Motor neuron (in vitro differentiated cells): ENCODE data around the gene CTIF. TPM values are rescaled to one million over a fixed set of nuclear protein-coding genes. Genes with fewer than 3 reads are reported as not detected.

Experiments used
- ATAC-seq, 8 experiments: fragments of 200-7000 bp; cut with Tn5 transposase; replicated peaks in 6 of 8; 2 replicates each; pipeline ENCODE4 v1.8.0; 2021; ENCODE audit warnings: mild to moderate bottlenecking in 8 of 8, moderate library complexity in 8 of 8
- H3K27ac ChIP-seq, 2 donors: fragments of 250-450 bp; sonication (Bioruptor Pico); 2 replicates each; pipeline ENCODE4 v1.9.0; 2021; ENCODE audit warnings: antibody characterized with exemption in 2 of 2, mild to moderate bottlenecking in 2 of 2, moderate library complexity in 1 of 2
- H3K4me1 ChIP-seq, 2 donors: fragments of 250-450 bp; sonication (Bioruptor Pico); replicated peaks in 1 of 2; 2 replicates each; pipeline ENCODE4 v1.6.1; 2021; ENCODE audit warnings: antibody characterized with exemption in 2 of 2, mild to moderate bottlenecking in 2 of 2, moderate library complexity in 1 of 2
- H3K4me3 ChIP-seq, 5 donors: fragments of 250-450 bp; sonication (Bioruptor Pico); 2 replicates each; pipeline ENCODE4 v1.9.0; 2021; ENCODE audit warnings: antibody characterized with exemption in 5 of 5, mild to moderate bottlenecking in 5 of 5, moderate library complexity in 4 of 5
- WGBS, 10 experiments: fragments of 450-650 bp; shearing (Covaris generic); methylation state at CpG; one replicate each; pipeline ENCODE4 v1.0.0; 2022; 5-methylcytosine and 5-hydroxymethylcytosine counted together
- in situ Hi-C, 9 experiments: fragments of 400-800 bp; cut with MboI; loops; one replicate each; pipeline ENCODE4 v1.15.0; 2021; ENCODE audit warnings: low sequenced_read_pairs in 9 of 9, low pct_unique_long_range_greater_than_20kb in 2 of 9; ENCODE audit not compliant: unreplicated experiment in 9 of 9
- total RNA-seq, 8 experiments: library from RNA; unstranded; fragments of 300-600 nt; gene quantifications; 2 replicates each; pipeline versions ENCODE4 v1.2.3 to v1.2.4, GENCODE V29; 2022

The CTIF gene
- total RNA-seq, 8 experiments from 2014 or later, result 17.8 to 85.9 (median 59.8) TPM

DNA sequence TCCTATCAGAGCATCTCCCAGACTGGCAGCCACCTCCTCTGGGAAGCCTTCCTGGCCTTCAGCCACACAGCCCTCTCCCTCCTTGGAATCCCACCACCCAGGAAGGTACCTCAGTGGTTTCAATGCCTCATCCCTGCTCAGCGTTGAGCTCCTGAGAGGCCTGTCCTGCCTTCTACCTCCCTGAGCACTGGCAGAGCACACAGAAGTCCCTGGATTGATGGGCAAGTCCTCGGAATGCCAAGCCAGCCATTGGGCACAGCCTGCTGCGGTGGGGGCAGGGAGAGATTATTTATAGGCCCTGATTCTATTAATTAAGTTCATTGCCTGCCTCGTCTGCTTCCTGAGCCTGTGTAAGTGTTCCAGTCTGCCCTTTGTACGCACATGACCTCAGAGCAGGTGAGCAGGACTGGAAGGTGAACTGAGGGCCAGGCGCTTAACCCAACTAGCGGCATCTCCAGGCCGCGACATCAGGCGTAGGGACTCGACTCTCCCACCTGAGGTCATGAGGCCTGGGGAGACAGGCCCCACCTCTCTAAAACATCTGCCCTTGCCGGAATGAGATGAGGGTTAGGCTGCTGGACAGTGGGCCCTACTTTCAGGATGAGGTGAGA is 348.6 kb downstream of the CTIF start:
- H3K4me1 ChIP-seq, result peaks cover 35 to 49% of the 10 kb centered on the region in 2 donors
- in situ Hi-C loops, result no loop called here
- ATAC-seq, result no peak
- 60 to 100% (median 84%) methylated on average over 1 to 11 of the region's 12 CpGs; no CpG with 5 or more reads in 3 of the 10 experiments for WGBS, 10 experiments
- peak overlapping the region in 1 of 2 donors; percentile 29 for H3K27ac ChIP-seq
- no peak overlapping the region for H3K4me3 ChIP-seq

DNA sequence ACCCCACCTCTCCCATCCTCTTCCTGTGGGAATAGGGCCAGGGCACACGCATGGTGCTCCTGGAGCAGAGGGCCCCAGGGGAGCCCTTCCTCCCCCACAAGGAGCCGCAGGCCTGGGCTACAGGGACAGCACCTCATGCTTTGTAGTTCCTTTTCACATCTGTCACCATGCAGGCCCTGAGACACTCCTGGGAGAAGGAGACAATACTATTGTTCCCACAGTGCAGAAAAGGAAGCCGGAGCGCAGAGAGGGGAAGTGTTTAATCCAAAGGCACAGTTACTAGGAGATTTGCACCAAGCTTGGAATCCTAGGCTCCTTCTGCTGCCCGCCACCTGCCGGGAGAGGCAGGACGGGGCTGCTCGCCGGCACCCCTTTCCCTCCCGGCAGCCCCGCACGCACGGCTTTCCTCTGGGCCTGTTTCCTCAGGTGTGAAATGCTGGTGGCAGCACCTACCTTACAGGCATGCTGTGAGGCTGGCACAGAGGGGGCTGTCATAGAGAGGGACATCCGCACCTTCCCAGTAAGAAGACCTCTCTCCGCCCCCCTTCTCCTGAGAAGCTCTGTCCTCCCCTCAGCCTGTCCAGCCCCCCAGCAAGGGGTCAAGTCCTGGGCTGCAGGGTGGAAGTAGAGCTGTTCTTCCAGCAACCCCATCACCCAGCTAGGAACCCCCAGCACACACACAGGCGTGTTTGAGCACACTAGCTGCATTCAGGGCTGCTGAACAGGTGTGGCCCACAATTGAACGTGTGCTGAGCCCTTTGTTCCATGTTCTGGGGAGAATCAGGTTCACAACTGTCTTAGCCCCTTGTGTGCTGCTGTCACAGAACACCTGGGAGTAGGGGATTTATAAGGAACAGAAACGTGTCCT is 349.3 kb downstream of the CTIF start:
- in situ Hi-C loops, result no loop called here
- H3K27ac ChIP-seq, result peak overlapping the region in 1 of 2 donors; percentile 29
- peaks cover 41 to 57% of the 10 kb centered on the region in 2 donors for H3K4me1 ChIP-seq
- peak in 2 of 8 experiments; percentile 21 to 35 for ATAC-seq
- H3K4me3 ChIP-seq, result no peak overlapping the region
- WGBS, 10 experiments, result 70 to 96% (median 85%) methylated on average over 2 to 5 of the region's 18 CpGs; no CpG with 5 or more reads in 4 of the 10 experiments

DNA sequence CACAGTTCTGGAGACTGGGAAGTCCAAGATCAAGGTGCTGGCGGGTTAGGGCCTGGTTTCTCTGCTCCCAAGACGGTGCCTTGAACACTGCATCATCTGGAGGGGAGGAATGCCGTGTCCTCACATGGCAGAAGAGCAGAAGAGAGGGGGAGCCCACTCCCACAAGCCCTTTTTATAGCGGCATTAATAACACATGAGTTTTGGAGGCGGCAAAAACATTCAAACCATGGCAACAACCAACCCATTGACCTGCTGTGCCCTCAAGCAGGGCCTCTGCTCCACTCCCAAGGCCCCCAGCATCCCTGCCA is 349.9 kb downstream of the CTIF start:
- Histone ChIP-seq H3K4me1 (peaks cover 47 to 63% of the 10 kb centered on the region in 2 donors), H3K4me3 (no peak overlapping the region), H3K27ac (no peak overlapping the region)
- in situ Hi-C loops, result no loop called here
- WGBS, 10 experiments, result 31 to 87% (median 80%) methylated on average over 1 to 3 of the region's 5 CpGs; no CpG with 5 or more reads in 5 of the 10 experiments
- ATAC-seq, result no peak

DNA sequence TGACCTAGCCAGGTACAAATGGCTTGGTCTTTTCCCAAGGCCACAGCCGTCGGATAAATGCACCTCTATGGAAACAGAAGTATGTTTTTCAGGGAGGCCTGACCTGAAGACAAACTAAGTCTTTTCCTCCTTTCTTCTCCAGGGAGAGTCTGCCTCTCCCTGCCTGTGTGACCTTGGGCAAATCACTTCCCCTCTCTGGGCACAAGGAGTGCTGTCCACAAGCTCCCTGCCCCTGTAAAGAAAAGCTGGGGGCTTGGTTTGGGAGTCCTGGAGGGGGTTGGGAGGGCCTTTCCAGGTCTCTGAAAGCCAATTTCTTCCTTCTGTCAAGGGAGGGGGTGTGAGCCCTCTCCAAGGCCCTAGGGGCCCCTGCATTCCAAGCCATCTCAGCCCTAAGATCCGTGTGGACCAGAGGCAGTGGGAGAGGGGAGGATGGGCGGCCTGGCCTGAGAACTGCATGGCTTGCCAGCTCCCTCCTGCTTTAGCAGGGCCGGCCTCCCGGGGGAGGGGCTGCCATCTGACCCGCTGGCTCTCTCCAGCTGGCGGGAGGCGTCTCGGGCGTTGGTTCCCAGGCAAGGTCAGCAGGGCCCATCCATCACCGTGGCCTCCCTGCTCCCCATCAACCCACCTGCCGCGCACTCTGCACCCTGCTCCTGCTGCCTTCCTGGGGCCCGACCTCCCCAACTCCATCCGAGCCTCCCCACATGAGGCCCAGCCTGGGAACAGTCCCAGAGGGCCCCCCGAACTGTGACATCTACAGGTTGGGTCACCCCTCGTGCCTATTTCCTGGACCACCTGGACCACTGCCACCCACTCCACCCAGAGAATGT is 350.5 kb downstream of the CTIF start:
- H3K4me1 ChIP-seq, result peaks cover 47 to 64% of the 10 kb centered on the region in 2 donors
- WGBS, 10 experiments, result 20 to 100% (median 80%) methylated on average over 1 to 3 of the region's 18 CpGs; no CpG with 5 or more reads in 5 of the 10 experiments

DNA sequence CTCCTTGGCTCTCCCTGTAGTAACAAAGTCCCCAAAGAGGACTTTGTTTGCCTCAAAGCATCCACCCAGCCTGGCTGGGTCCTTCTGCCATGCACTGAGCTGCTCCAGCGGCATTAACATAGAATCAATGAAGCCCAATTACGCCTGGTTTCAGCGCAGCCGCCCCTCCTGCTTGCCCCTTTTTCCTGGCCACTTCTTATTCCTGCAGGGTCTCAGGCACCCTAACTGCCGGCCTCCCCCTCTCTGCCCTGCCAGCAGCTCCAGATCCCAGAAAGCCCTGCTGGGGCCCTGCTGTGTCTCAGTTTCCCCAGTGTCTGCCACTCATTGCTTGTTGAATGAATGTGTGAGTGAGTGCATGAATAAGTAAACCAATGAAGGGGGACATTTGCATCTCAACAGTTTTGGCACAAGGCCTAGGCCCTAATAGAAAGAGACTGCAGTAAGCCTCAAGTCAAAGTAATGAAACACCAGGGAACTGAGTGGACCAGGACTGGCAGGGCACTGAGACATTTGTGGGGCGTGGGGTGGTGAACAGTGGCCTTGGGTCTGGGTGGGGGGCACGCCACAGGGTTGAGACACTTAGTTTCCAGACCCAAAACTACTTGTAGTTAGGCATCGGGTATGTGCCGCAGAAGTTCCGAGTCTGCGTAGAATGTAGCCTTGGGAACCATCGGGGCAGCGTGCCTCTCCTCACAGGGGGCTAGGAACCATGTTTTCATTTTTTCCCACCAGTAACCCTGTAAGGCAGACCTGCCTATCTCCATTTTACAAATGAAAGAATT is 351.3 kb downstream of the CTIF start:
- ATAC-seq, result peak in 6 of 8 experiments; percentile 20 to 58 (median 32)
- Histone ChIP-seq H3K27ac (peak overlapping the region in 1 of 2 donors; percentile 17), H3K4me1 (peaks cover 54 to 72% of the 10 kb centered on the region in 2 donors), H3K4me3 (no peak overlapping the region)
- 18 to 90% (median 68%) methylated on average over 1 to 7 of the region's 13 CpGs; no CpG with 5 or more reads in 4 of the 10 experiments for WGBS, 10 experiments
- in situ Hi-C loops, result no loop called here

More for the DNA sequence above, 350.5 kb downstream of the CTIF start:
- in situ Hi-C loops, result no loop called here
- H3K4me3 ChIP-seq, result no peak overlapping the region
- peak overlapping the region; percentile 12 to 37 for H3K27ac ChIP-seq
- ATAC-seq, result peak in 6 of 8 experiments; percentile 79 to 89 (median 84)

DNA sequence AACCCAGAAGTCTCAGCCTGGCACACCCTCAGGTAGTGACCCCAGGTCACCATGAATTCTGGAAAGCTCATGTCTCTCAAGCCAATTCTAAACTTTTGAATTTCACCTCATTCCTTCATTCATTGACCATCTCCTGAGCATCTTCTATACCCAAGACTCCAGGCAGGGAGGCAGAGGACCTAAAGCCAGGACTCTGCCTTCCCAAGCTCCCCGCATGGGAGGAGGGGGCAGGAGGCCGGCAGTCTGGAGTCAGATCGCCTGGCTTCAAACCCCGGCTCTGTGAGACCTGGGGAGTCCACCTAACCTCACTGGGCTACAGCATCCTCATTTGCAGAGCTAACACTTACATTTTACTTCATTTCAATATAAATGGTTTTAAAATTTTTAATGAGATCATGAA is 352.9 kb downstream of the CTIF start:
- Histone ChIP-seq H3K4me3 (no peak overlapping the region), H3K27ac (no peak overlapping the region), H3K4me1 (peaks cover 54 to 72% of the 10 kb centered on the region in 2 donors)
- WGBS, 10 experiments, result 86 to 100% (median 94%) methylated on average over 1 to 4 of the region's 4 CpGs; no CpG with 5 or more reads in 7 of the 10 experiments
- in situ Hi-C loops, result no loop called here
- ATAC-seq, result no peak

DNA sequence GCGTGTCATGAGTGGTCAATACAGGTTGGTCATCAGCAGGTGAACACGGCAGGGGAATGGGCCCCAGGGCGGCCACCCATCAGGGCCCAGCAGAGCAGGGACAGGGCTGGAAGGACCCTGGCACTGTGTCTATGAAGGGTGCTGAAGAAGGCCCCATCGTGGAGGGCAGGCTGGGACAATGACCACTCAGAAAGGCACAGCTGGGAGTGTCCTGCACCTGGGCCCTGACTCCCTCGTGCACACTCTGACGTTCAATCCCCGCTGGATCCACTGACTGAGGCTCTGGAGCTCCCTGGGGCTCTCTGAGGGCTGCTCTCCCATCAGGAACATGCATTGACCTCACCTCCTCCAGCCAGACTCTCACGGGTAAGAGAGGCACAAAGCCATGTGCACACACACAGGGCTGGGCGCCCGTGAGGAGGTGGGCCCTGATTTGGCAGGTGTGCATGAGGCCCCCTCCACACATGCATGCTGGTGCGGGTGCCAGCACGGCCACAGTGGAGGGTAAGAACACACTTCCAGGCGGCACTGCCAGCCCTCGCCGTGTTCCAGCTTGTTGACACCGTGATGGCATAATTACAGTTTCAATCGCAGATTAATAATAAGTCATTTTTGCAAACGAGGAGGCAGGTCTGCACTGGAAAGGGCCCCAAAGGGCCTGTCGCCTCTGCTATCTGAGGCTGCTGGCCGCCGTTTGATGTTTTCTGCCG is 353.5 kb downstream of the CTIF start:
- in situ Hi-C loops, result no loop called here
- WGBS, 10 experiments, result 70 to 100% (median 83%) methylated on average over 1 to 13 of the region's 22 CpGs; no CpG with 5 or more reads in 4 of the 10 experiments
- Histone ChIP-seq H3K4me3 (no peak overlapping the region), H3K4me1 (peaks cover 51 to 70% of the 10 kb centered on the region in 2 donors), H3K27ac (no peak overlapping the region)
- ATAC-seq, result no peak

DNA sequence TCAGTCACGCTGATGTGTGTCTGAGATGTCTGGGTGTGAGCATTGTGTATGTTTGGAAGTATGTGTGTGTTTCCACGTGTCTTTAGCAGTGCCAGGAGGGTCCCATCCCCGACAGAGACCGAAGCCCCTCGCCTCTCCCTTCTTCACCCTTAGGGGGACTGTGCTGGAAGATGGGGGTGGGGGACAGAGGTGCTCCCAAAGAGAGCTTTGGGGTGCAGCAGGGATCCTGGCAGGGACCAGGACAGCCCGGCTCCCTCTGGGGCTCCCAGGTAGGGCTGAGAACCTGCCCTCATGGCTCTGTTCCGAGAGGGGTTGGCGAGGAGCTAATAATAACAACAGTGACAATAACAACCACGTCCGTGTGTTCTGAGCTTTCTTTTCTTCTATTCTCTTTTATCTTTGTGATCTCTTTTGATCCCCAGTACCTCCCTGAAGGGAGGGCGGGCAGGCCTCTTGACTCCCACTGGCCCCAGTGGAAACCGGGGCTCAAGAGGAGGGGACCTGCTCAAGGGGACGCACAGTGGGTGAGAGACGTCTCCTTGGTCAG is 354.3 kb downstream of the CTIF start:
- ATAC-seq, result no peak
- WGBS, 10 experiments, result 44 to 100% (median 72%) methylated on average over 1 to 4 of the region's 14 CpGs; no CpG with 5 or more reads in 6 of the 10 experiments
- in situ Hi-C loops, result no loop called here
- H3K4me3 ChIP-seq, result no peak overlapping the region
- H3K27ac ChIP-seq, result no peak overlapping the region
- peaks cover 43 to 62% of the 10 kb centered on the region in 2 donors for H3K4me1 ChIP-seq

DNA sequence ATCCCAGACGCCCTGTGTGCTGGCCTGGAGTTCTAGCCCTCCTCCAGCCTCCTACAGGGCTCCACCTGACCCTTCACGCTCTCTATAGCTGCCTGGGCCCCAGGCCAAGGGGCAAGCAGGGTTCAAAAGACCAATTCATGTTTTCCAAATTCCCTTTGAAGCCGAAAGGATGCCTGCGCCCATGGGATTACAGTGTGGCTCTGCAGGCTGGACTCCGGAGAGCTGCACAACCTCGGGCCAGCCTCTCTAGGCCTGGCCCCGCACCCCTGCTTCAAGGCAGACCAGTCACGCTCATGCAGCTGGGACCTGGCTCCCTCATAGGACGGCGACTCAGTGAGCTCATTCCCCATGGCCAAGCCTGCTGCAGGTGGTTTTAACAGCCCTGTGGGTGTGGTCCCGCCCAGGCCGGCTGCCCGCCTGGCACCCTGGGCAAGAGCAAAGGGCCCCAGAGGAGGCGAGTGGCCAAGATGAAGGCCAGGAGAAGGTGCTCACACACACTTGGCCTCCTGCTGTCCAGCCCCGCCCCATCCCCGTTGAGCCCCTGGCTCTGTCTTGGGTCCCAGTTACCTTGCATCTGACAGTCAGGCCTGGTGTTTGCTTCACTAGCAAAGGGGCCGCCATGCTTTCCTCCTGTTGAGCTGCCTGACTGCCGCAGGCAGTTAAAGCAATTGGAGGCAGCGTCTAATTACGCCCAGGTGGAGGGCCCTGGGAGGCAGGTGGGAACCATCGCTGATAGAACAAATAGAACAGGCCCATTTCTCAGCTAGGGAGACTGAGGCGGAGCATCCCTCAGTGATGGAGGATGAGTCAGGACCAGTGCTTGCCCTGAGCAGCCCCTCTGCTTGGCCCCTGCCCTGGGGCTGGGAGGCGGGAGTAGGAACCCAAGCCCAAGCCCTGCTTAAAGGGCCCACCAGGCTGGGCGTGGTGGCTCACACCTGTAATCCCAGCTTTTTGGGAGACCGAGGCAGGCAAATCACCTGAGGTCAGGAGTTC is 355.1 kb downstream of the CTIF start:
- Histone ChIP-seq H3K27ac (no peak overlapping the region), H3K4me1 (peaks cover 35 to 54% of the 10 kb centered on the region in 2 donors), H3K4me3 (no peak overlapping the region)
- in situ Hi-C loops, result no loop called here
- WGBS, 10 experiments, result 58 to 91% (median 81%) methylated on average over 2 to 9 of the region's 25 CpGs; no CpG with 5 or more reads in 5 of the 10 experiments
- peak in 1 of 8 experiments; percentile 21 for ATAC-seq

DNA sequence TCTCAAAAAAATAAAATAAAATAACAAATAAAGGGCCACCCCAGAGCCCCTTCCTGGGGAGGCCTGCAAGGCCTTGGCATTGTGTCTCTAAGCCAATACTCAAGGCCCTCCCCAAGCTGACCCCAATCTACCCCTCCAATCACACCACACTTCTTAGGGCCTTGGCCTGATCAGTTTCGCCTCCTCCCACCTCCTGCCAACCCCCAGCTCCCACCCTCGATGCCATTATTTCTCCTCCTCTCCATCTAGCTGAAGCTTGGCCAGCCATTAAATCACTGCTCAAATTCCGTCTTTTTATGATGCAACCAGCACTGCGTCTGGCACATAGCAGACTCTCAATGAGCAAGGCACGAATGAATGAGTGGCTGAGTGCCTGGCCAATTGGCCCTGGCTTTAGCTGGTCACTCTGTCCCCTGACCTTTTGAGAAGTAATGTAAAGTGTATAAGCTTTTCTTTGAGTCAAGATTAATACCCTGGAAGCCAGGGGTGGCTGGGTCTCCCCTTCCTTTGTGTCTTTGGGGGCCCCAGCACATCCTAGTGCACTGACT is 356.0 kb downstream of the CTIF start:
- whole genome bisulfite sequencing, 10 experiments, result 71 to 100% methylated on average over 2 to 3 of the region's 5 CpGs; no CpG with 5 or more reads in 8 of the 10 experiments
- peak in 3 of 8 experiments; percentile 30 to 53 (median 34) for ATAC-seq
- Histone ChIP-seq H3K27ac (no peak overlapping the region), H3K4me3 (no peak overlapping the region), H3K4me1 (peaks cover 25 to 44% of the 10 kb centered on the region in 2 donors)
- in situ Hi-C loops, result no loop called here
